ENCODE measurements around the gene MARK4. TPM values are rescaled to one million over a fixed set of nuclear protein-coding genes. Genes with fewer than 3 reads are reported as not detected.
A peak's percentile ranks its signal among the peaks of the same experiment; 100 is the strongest.

Gene MARK4
- total and polyA plus RNA-seq, 8 donors: 8.8 to 120 (median 18.4) TPM

GRCh38 chr19:45253396-45254027, 2.4 kb downstream of the MARK4 start:
- peaks cover 0 to 2% (median 0%) of the 10 kb centered on the region in 4 donors for H3K36me3 ChIP-seq
- H3K9me3 ChIP-seq: no peaks in the 10 kb centered on the region
- WGBS, 5 donors: 60 to 78% (median 63%) methylated on average over 10 to 12 of the region's 12 CpGs
- DNase-seq: no peak
- intact Hi-C loops (cut with DNase I; ENCODE audit: low total_unique reads): no loop called here
- peaks cover 31 to 48% (median 43%) of the 10 kb centered on the region in 4 donors for H3K4me1 ChIP-seq
- TF ChIP-seq POLR2A (IDR thresholded peaks at IDR 0.05): no peak
- no peak for TF ChIP-seq EP300 (IDR thresholded peaks at IDR 0.05)
- no peak for TF ChIP-seq CTCF (IDR thresholded peaks at IDR 0.05)
- no peak for TF ChIP-seq POLR2AphosphoS5 (IDR thresholded peaks at IDR 0.05)
- no peaks in the 10 kb centered on the region for H3K27me3 ChIP-seq
- H3K27ac ChIP-seq: no peak overlapping the region
- H3K4me3 ChIP-seq: peak overlapping the region in 1 of 4 donors; percentile 13

- H3K27ac ChIP-seq: no peak overlapping the region
- 0 to 73% (median 69%) methylated on average over 1 to 11 of the region's 11 CpGs for WGBS, 5 donors
- intact Hi-C loops (cut with DNase I; ENCODE audit: low total_unique reads): no loop called here
- no peak for TF ChIP-seq POLR2AphosphoS5 (IDR thresholded peaks at IDR 0.05)
- no peak for TF ChIP-seq CTCF (IDR thresholded peaks at IDR 0.05)
- TF ChIP-seq EP300 (IDR thresholded peaks at IDR 0.05): no peak
- TF ChIP-seq POLR2A (IDR thresholded peaks at IDR 0.05): no peak
- H3K27me3 ChIP-seq: no peaks in the 10 kb centered on the region
- peaks cover 31 to 42% (median 39%) of the 10 kb centered on the region in 4 donors for H3K4me1 ChIP-seq
- peak overlapping the region in 1 of 4 donors; percentile 13 for H3K4me3 ChIP-seq
- no peaks in the 10 kb centered on the region for H3K9me3 ChIP-seq
- DNase-seq: no peak
- peaks cover 0 to 7% (median 4%) of the 10 kb centered on the region in 4 donors for H3K36me3 ChIP-seq
Observed at GRCh38 chr19:45254044-45254531, 3.0 kb downstream of the MARK4 start.

- H3K9me3 ChIP-seq: no peaks in the 10 kb centered on the region
- no peak overlapping the region for H3K27ac ChIP-seq
- no peaks in the 10 kb centered on the region for H3K27me3 ChIP-seq
- DNase-seq: no peak
- WGBS, 5 donors: 86 to 92% (median 88%) methylated on average over 9 of the region's 9 CpGs
- no peak overlapping the region for H3K4me3 ChIP-seq
- TF ChIP-seq POLR2A (IDR thresholded peaks at IDR 0.05): no peak
- TF ChIP-seq POLR2AphosphoS5 (IDR thresholded peaks at IDR 0.05): no peak
- TF ChIP-seq EP300 (IDR thresholded peaks at IDR 0.05): no peak
- TF ChIP-seq CTCF (IDR thresholded peaks at IDR 0.05): no peak
- peaks cover 25 to 35% (median 32%) of the 10 kb centered on the region in 4 donors for H3K4me1 ChIP-seq
- peaks cover 0 to 16% (median 13%) of the 10 kb centered on the region in 4 donors for H3K36me3 ChIP-seq
- intact Hi-C loops (cut with DNase I; ENCODE audit: low total_unique reads): no loop called here
Observed at GRCh38 chr19:45255611-45256157, 4.6 kb downstream of the MARK4 start.

- Histone ChIP-seq H3K4me3 (no peak overlapping the region), H3K9me3 (no peaks in the 10 kb centered on the region), H3K36me3 (peaks cover 0 to 26% (median 19%) of the 10 kb centered on the region in 4 donors), H3K27ac (no peak overlapping the region), H3K27me3 (no peaks in the 10 kb centered on the region), H3K4me1 (peaks cover 22 to 32% (median 28%) of the 10 kb centered on the region in 4 donors)
- WGBS, 5 donors: 96 to 100% (median 98%) methylated on average over 4 of the region's 4 CpGs
- TF ChIP-seq POLR2A (IDR thresholded peaks at IDR 0.05) (no peak), EP300 (IDR thresholded peaks at IDR 0.05) (no peak), POLR2AphosphoS5 (IDR thresholded peaks at IDR 0.05) (no peak), CTCF (IDR thresholded peaks at IDR 0.05) (no peak)
- intact Hi-C loops (cut with DNase I; ENCODE audit: low total_unique reads): no loop called here
- no peak for DNase-seq
Observed at GRCh38 chr19:45256836-45257235, 5.8 kb downstream of the MARK4 start.
